ENCODE data around the gene DGKZ.

Gene DGKZ

GRCh38 chr11:46429717-46430116, 82.5 kb downstream of the DGKZ start:
- no peak overlapping the region for H3K4me3 ChIP-seq (ENCODE audit: low read depth in 1 of 2, low read length in 2 of 2)
- peaks cover 43 to 53% of the 10 kb centered on the region in 2 donors for H3K36me3 ChIP-seq (ENCODE audit: control insufficient read depth in 1 of 2, insufficient read depth in 2 of 2, low read length in 2 of 2)
- no peaks in the 10 kb centered on the region for H3K9me3 ChIP-seq (ENCODE audit: control insufficient read depth in 1 of 2, low read length in 2 of 2)
- no peak overlapping the region for H3K27ac ChIP-seq (ENCODE audit: low read length)
- H3K27me3 ChIP-seq (ENCODE audit: low read depth, low read length), result no peaks in the 10 kb centered on the region
- no peaks in the 10 kb centered on the region for H3K4me1 ChIP-seq (ENCODE audit: control insufficient read depth in 1 of 2, insufficient read depth in 2 of 2, low read length in 2 of 2)
